ENCODE data around the gene SKP1.

- TF ChIP-seq POLR2A (IDR thresholded peaks at IDR 0.05; ENCODE audit: low read length): no peak
- TF ChIP-seq GATA1 (IDR thresholded peaks at IDR 0.05; ENCODE audit: low read depth, low read length): no peak
Observed at GRCh38 chr5:134177369-134178095, 782 bp upstream of the SKP1 start.
